Mucosa of descending colon (tissue), 3 donors: Measurements from ENCODE around the gene IFNAR2. TPM values are rescaled to one million over a fixed set of nuclear protein-coding genes. Genes with fewer than 3 reads are reported as not detected.
A peak's percentile ranks its signal among the peaks of the same experiment; 100 is the strongest.

Source experiments
- ATAC-seq: fragments of 200-7000 bp; cut with Tn5 transposase; one replicate; pipeline ENCODE4 v1.9.1; 2020; ENCODE audit warnings: mild to moderate bottlenecking, moderate library complexity
- DNase-seq, 3 donors: peaks; one replicate each; pipeline ENCODE4 v3.0.0-alpha.2; 2020
- H3K36me3 ChIP-seq: fragments of 200-600 bp; one replicate; pipeline ENCODE4 v1.8.0; 2021; ENCODE audit warnings: low read depth, mild to moderate bottlenecking
- H3K4me1 ChIP-seq: fragments of 200-600 bp; one replicate; pipeline ENCODE4 v1.8.0; 2021; ENCODE audit warnings: low read depth, mild to moderate bottlenecking
- H3K4me3 ChIP-seq: fragments of 200-600 bp; one replicate; pipeline ENCODE4 v1.8.0; 2021; ENCODE audit warnings: mild to moderate bottlenecking
- H3K9me3 ChIP-seq: fragments of 200-600 bp; one replicate; pipeline ENCODE4 v1.8.0; 2021; ENCODE audit warnings: mild to moderate bottlenecking
- CTCF ChIP-seq: fragments of 200-600 bp; IDR thresholded peaks from one replicate; pipeline ENCODE4 v1.8.0; 2022; ENCODE audit warnings: antibody characterized with exemption, mild to moderate bottlenecking
- intact Hi-C, 2 donors: fragments of 100-400 bp; cut with DNase I in 1 of 2; cut with micrococcal nuclease in 1 of 2; formaldehyde crosslinking; loops; one replicate each; pipeline versions ENCODE4 v1.11.0 to v1.11.1; 2022; cut with DNase I, micrococcal nuclease
- total RNA-seq, 3 donors: library from RNA; stranded (reverse); fragmentation: NEBNext Ultra II Directional in 2 of 3; extraction: Animal tissue kit (Norgen Biotek cat#: 25700) in 2 of 3; gene quantifications; one replicate each; pipeline versions ENCODE4 v1.2.1 to v1.2.4, GENCODE V29; 2021 to 2023
- donor health status: DM: no; HTN: no; CAD: no; lungs with moderate emphysema.
- donor health status: DM: no; HTN: no; CAD: no.
- donor health status: DM: no; HTN: yes; CAD: no.

Gene IFNAR2
- total RNA-seq, 3 donors from 2014 or later, result 11.9 to 20.5 (median 18.2) TPM

DNA sequence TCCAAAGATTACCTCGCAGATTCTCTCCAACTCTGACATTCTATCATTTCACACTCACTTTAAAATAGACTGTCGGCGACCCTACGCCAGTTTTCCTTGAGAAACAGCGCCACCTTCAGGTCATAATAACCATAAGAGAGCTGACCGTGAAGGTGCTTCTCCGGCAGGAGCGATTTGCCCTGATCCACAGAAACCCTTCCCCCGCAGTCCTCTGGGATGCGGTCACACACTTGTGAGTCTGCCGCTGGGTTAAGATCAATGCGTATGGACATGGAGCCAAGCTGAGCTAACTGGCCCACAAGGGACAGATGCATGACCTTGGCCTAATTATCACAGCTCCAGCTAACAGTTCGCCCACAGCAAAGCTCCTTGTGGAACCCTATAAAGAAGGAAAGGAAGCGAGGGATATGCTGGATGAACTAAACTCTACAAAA lies 32.8 kb upstream of the IFNAR2 start:
- H3K4me1 ChIP-seq, result no peaks in the 10 kb centered on the region

DNA sequence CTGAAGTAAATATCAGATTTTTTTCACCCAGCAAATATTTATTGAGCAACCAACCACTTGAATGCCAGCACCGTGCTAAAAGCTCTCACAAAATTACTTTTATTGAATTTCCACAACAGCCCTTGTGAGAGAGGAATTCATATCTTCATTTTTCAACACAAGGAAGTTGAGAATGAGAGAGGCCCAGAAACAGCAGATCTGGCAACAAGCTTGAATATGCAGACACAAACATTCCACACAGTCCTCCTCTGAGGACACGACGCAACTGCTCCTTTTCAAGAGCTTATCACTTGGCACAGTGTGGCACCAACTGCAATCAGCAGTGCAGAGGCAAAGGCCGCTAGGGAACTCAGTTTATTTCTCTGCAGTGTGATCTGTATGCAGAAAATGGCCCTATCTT lies 32.2 kb upstream of the IFNAR2 start:
- H3K9me3 ChIP-seq, result no peaks in the 10 kb centered on the region
- H3K4me3 ChIP-seq, result no peak overlapping the region
- intact Hi-C loops, result loop anchor here (10.0 kb wide), 2 partner anchors 157 to 363 kb away; no protein-coding TSS in a partner anchor
- no peaks in the 10 kb centered on the region for H3K36me3 ChIP-seq
- no peak for TF ChIP-seq CTCF
- ATAC-seq (no peak), DNase-seq (no peak)
- no peaks in the 10 kb centered on the region for H3K4me1 ChIP-seq

More for the DNA sequence above, 32.8 kb upstream of the IFNAR2 start:
- no peaks in the 10 kb centered on the region for H3K36me3 ChIP-seq
- intact Hi-C loops, result loop anchor here (10.0 kb wide), 2 partner anchors 158 to 362 kb away; no protein-coding TSS in a partner anchor
- peak in 1 of 3 donors; percentile 80 for DNase-seq
- no peak overlapping the region for H3K4me3 ChIP-seq
- peak; percentile 73 for ATAC-seq
- TF ChIP-seq CTCF, result no peak
- H3K9me3 ChIP-seq, result no peaks in the 10 kb centered on the region

DNA sequence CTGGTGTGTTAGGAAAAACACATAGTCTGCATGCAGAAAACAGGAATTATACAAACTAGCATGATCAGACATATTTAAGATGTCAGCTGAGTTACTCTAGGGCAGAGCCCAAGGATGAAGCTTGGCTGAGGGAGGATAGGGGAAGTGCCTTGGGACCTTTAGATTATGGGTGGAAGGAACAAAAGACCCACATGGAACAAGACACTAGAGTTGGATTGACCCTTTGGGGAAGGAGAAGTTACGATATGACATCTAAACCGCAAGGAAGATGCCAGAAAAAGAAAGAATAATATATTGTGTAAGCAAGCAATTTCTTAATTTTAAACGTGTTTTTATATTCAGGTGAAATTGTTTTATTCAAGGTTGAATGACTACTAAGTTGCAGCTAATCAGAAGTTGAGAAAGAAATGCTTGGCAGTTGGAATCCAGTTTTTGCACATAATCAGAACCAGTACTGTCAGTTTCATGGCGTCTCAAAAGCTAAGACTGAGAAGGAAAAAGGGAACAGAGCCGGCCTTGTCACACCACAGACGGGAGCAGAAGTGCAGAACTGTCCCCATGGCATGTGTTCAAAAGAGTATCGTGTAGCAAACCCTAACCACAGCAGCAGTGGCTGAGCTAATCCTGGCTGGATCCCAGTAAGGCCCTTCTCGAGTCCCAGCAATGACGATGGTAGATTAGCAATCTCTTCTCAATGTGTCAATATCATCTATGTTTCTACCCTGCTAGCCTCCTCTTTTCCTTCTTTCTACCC lies 31.2 kb upstream of the IFNAR2 start:
- H3K9me3 ChIP-seq, result no peaks in the 10 kb centered on the region
- H3K36me3 ChIP-seq, result no peaks in the 10 kb centered on the region
- no peaks in the 10 kb centered on the region for H3K4me1 ChIP-seq
- ATAC-seq, result no peak
- no peak for TF ChIP-seq CTCF
- no peak overlapping the region for H3K4me3 ChIP-seq
- intact Hi-C loops, result loop anchor here (10.0 kb wide), 2 partner anchors 156 to 364 kb away; no protein-coding TSS in a partner anchor
- peak in 1 of 3 donors; percentile 43 for DNase-seq

DNA sequence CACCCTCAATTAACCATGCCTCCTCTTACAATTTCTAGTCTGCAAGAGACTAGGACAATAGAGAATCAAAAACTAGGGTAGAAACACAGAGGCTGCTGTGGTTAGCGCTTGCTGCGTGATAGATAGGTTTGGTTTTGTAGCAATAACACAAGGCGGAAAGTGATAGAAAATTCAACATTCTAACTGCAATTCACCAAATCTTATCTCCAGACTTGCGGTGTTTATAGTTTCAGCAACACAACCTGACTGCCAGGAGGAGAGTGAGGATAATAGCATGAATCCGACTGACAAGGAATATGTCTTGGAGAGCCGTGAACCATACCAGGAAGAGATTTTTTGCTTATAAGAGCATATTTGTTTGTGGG lies 30.7 kb upstream of the IFNAR2 start:
- no peaks in the 10 kb centered on the region for H3K36me3 ChIP-seq
- H3K9me3 ChIP-seq, result no peaks in the 10 kb centered on the region
- no peak overlapping the region for H3K4me3 ChIP-seq
- no peaks in the 10 kb centered on the region for H3K4me1 ChIP-seq
- TF ChIP-seq CTCF, result no peak
- no peak for ATAC-seq
- no peak for DNase-seq
- intact Hi-C loops, result loop anchor here (10.0 kb wide), 2 partner anchors 156 to 364 kb away; no protein-coding TSS in a partner anchor

GRCh38 chr21:33199516-33200217 lies 30.1 kb upstream of the IFNAR2 start:
- Histone ChIP-seq H3K9me3 (no peaks in the 10 kb centered on the region), H3K4me3 (no peak overlapping the region), H3K4me1 (peaks cover 5% of the 10 kb centered on the region), H3K36me3 (no peaks in the 10 kb centered on the region)
- DNase-seq (peak in 1 of 3 donors; percentile 96), ATAC-seq (peak; percentile 67)
- peak; percentile 43 for TF ChIP-seq CTCF
- intact Hi-C loops, result loop anchor here (5.0 to 10.0 kb wide), 5 partner anchors 155 to 365 kb away; no protein-coding TSS in a partner anchor
